ENCODE data around the gene DCHS2.

DCHS2 gene

DNA sequence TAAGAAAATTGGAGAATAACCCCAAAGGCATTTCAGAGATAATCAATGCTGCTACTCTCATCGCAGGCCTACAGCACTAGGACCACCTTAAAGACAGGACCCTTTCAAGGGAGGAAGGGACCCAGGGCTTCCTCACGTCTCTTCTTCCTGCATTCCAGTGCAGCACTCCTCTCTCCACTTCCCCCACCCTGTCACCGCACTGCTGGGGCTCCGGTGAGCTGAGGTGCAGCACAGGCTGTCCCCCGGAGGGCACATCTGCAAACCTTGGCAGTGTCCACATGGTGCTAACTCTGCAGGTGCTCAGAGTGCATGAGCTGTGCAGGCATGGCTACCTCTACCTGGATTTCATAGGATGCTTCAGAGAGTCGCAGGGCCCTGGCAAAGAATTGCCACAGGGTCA is 305.6 kb downstream of the DCHS2 start:
- no peak for DNase-seq

GRCh38 chr4:154184238-154184637 is 307.4 kb downstream of the DCHS2 start:
- DNase-seq = no peak

DNA sequence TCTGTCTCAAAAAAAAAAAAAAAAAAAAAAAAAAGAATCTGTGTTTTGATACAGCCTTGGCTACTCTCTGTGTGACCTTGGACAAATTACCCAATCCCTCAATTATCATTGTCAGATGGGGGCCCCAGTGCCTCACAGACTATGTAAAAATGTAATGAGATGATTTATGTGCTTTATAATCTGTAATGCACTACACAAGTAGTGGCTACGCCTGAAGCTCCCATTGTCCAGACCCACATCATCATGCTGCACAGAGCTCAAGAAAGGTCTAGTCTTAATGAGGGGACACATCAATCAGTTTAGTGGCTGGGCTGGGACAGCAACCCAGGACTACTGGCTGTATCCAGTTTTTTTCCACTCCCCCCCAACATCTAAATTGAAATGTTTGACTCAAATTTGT is 308.3 kb downstream of the DCHS2 start:
- no peak for DNase-seq

Measured in NCI-H345 (cell line).